ENCODE measurements around the gene TBC1D2.

GRCh38 chr9:98290411-98290810, 35.0 kb upstream of the TBC1D2 start:
- TF ChIP-seq CTCF (IDR thresholded peaks at IDR 0.05; ENCODE audit: borderline replicate concordance, extremely low read depth, low read length, poor library complexity, severe bottlenecking) (no peak), EZH2 (IDR thresholded peaks at IDR 0.05; ENCODE audit: borderline replicate concordance, low read depth, low read length, severe bottlenecking) (no peak)
